GM18867 (cell line): ENCODE measurements around the gene PAM.

Experiments used
- ATAC-seq: cut with Tn5 transposase; IDR thresholded peaks from one replicate; pipeline ENCODE4 v1.9.1; 2021; ENCODE audit warnings: mild to moderate bottlenecking, moderate library complexity; ENCODE audit not compliant: unreplicated experiment

PAM gene

DNA sequence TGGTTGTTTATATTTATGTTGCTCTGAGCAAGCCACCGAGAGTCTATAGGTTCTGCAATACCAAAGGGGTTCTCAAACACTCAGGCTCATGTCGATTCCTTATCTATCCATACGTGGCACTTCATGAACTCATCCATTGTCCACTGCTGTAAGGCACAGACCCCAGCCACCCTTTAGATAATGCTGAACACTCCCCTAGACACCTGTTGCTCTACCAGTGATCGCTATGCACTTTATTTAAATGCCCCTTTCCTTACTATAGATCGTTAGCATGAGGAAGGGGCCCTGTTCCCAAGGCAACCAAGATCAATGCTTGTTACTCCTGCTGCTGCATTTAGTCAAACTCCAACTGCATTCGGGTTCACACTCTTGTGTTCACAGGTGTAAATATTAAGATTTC lies 171.9 kb downstream of the PAM start:
- ATAC-seq, result no peak

DNA sequence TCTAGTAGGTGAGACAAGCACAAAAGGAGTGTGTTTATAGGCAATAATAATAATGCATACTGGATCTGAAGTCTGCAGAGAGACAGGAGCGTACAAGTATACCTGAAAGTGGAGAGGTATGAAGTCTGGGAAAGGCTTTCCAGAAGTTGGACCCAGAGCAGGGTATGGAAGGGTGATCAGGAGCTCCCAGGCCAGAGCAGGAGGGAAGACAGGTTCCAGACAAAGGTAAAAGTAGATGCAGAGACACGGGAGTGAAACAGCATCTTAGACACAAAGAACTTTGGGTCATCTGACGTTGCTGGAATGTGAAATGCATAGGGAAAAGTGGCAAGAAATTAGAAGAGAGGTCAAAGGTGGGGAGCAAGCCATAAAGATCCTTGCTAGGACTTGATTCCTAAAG lies 175.1 kb downstream of the PAM start:
- ATAC-seq, result no peak

DNA sequence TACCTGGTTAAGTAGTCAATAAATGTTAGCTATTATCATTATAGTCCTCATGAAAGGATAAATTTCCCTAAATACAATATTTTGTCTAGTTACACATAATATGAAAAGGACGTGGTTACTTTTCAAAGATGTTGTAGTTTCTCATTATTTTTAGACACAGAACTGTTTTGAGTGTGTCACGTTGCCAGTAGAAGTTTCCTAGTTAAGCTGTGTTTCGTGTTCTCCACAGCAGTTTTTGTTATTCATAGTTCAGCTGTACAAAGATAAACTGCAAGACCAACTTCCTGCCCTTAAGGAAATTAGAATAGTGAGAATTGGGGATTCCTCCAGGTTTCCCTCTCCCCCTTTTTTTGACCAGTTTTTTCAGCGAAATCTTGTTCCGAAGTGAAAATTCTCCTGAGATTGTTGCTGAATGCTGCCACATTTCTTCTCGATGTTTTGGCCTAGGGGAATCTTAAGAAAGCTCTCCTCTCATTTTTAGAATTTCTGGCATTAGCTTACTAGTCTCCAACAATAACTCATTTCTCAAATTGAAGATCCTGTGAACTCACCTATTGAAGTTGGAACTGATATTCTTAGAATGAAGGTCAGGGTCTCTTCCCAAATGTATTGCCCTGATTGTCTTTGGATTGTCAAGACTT lies 176.1 kb downstream of the PAM start:
- ATAC-seq, result no peak

DNA sequence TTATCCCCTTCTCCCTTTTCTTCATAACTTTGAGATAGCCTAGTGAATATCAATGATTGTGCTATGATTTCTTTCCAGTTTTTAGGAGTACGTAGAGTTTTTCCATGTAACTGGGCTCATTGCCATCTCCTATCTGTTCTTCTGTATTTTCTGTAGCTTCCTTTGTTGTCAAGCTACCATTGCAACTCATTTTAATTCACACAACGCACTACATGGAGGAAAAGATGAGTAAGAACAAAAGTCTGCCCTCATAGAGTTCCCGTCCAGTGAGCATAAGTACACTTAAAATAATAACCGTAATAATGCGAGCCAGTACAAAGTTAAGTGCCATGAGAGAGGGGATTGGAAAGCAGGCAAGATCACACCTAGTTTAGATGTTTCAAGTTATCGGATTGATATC lies 177.7 kb downstream of the PAM start:
- ATAC-seq, result no peak

DNA sequence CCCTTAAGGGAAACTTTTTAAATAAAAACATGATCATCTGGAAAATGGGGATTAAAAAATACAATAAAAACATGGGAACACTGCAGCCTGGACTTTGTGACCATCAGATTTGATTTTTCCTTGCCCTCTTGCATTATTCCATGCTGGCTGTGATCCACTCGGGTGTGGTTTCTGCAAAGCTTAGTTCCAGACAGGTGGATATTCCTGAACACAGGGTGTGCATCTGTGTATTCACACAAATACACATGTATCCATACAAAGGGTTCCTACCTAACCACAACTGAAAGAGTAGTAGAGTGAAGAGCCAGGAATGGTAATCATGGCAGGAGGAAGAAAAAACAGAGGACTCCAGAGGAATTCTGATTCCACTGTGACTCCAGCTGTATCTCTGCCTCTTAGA lies 178.2 kb downstream of the PAM start:
- no peak for ATAC-seq

DNA sequence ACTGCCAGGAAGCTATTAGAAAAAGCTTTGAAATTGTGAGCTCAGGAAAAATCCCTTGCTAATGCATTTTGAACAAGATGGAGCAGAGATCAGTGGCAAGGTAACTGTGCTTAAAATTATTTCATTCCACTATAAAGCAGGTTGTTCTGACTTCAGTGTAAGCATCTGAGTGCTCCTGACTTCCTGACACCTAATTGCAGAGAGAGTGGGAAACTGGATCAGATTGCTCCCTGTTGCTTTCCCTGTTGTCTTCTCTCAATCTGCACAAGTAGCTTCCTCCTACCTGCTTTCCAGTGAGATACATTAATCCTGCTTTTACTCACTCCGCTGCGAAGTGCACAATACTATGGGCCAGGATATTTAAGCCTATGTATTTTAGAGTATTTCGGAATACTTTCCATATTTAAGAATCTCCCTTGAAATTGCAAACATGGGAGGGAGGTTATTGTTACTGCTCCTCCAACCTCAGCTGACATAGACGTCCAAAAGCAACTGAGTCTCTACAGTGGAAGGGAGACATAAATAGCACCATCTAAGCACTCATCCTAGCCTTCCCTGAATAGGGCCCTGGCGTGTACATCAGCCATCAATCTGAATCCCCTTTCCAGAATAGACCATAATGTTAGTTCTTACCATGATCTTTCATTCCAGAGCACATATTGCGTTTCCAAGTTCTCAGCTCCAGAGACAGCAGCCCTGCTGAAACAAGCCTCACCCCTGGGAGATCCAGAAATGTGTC lies 178.8 kb downstream of the PAM start:
- ATAC-seq, result no peak

DNA sequence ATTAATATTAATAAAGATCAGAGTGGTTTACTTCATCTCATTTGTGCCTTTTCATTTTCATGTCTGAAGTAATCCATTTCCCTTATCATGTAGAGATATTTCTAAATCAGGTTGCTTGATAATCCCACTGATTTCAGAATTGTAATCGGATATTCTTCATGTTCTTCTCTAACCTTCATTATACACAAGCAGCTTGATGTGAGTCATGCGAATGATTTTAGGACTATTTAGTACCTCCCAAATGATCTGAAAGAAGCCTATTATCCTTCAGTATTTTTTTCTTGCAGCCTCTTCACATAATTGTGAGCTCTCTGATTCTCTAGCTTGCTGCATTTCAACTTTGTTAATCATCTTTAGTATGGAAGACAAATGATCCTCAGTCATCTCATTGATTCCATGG lies 182.8 kb downstream of the PAM start:
- no peak for ATAC-seq

DNA sequence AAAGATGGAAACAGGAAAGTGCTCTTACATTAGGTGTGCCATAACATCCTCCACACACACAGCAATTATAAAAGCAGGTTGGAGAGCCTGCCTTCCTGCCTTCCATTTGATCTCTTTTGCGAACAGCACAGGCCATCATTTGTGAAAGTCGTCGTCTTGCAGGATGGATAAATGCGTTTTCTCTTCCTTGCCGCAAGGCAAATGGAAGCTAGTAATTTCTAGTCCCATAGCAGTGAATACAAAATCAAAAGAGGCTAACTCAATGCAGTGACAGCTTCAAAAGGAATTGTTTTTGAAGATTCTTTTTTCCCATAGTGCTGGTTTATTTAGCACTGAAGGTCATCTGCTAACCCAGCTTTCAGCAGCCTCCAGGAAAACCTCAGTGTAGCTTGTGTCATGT lies 186.0 kb downstream of the PAM start:
- ATAC-seq, result no peak

DNA sequence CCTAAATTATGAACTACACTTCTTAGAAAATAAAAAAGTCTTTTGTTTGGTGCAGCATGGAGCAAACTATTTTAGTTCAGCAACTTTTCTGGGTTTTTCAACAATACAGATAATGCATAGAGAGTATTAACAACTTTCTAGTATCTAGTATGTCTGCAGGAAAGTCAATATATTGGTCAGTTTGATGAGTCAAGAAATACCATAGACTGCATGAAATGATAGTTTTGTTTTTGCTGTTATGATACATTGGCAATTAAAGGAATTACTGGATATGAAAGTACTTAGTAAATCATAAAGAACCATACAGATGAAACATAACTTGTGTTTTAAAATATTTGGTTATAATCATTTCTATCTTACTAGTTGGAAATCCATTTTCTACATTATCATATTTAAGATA lies 191.3 kb downstream of the PAM start:
- no peak for ATAC-seq

DNA sequence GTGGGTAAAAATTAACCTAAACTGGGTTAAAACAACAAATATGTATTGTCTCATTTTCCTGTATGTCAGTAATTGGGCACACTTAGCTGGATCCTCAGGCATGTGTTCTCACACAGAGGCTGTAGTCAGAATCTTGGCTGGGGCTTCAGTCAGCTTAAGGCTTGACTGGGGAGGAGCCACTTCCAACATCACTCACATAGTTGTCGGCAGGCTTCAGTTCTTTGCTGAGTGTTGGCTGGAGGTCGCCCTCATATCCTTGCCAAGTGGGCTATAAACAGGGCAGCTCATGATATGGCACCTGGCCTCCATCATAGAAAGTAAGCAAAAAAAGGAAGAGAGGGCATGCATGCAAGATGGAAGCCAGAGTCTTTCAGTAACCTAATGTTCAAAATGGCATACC lies 191.9 kb downstream of the PAM start:
- ATAC-seq, result no peak

DNA sequence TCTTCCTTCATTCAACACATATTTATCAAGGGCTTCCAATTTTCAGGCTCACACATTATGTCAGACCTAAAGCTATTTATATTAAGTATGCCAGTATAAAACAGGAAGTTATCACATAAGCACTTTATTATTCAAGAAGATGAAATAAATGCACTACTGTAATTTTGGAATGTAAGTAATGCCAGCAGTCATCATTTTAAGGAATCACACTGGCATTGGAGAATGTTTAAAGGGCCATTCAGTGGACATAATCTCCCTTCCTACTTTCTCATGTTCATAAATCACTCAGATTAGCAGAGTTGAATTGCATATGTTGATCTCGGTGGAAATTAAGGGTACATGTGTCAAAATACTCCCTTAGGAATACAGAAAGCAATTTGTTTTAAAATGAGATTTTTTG lies 200.4 kb downstream of the PAM start:
- ATAC-seq, result no peak

DNA sequence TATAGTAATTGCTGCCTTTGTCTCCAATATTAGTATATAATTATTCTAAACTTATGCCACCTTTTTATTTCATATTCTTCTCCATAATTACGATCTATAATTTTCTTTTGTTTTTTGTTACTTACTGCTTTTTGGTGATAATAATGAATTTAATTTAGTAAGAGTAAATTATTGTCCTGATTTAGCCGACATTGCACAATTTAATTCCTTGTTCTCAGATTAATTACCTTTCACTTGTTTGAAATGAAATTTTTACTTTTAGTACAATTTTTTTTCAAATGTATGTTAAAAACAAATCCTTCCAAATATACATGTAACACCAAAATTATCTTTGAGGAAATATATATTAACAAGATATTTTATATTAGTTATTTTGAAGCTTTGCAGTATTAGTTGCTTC lies 201.5 kb downstream of the PAM start:
- no peak for ATAC-seq

DNA sequence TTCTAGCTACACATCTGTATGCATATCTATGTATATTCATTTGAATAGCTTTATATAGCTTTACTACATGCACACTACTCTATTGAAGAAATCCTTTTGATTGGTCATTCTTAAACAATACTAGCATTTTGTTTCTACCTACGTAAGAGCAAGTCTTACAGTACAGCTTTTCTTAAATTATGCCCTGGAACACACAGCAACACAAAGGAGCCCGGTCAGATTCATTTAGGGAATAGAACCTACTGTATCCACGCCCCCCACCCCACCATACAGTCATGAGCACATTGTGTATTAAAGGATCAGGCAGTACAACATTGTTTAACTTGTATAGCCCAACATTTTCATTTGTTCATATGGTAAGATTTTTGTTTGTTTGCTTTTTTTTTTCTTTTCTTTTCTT lies 202.0 kb downstream of the PAM start:
- ATAC-seq, result no peak

DNA sequence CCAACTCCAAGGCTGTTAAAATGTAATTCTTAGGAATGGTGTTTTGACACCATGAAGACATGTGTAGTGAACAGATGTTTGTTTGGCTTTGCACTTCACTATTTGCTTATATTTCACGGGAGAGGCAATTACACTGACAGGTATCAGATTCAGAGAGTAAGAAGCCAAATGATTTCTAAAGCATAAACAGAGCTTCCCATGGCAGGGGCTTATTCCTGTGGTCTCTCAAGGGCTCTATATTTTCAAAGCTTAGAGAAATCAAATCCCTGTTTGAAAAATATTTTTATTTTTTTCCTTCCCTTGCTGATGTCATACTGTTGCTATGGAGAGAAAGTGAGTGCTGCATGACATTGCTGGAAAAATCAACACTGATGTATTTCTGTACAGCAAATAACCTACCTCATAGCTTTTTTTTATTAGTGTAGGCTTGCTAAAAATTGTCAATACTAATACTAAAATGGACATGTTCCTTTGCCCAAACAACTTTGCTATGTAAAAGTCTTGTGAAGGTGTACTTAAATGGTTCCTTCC lies 203.4 kb downstream of the PAM start:
- ATAC-seq, result no peak

DNA sequence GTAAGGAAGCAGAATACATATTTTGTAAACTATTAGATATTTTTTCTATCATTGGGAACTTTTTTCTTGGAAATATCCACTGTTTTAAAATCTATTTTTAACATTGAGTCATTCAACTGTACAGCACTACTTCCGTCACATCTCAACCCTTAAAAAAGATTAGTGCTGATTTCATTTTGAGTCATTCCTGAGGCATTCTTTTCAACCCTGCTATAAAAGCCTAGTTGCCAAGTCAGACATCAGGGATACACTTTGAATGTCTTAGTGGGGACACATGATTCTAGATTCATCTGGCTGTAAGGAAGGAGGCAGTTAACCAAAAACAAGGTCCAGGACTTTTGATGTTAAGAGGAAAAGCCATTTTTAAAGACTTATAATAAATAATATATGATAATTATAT lies 203.9 kb downstream of the PAM start:
- no peak for ATAC-seq

DNA sequence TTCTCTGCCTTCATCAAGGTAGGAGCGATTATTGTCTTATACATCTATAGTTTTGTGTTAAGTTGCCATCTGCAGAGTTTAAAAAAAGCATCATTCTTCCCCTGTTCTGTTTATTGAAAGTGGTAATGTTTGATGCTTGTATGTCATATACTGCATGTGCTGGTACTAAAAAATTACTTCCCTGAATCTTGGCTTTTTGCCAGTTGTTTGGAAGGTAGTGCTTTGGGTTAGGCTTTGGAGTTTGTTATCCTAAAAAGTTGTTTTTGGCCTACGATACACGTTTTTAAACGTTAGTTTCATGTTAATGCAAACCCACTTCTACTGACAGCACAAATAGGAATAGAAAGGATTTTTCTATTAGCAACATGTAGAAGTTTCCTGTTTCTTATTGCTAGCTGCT lies 206.6 kb downstream of the PAM start:
- no peak for ATAC-seq

DNA sequence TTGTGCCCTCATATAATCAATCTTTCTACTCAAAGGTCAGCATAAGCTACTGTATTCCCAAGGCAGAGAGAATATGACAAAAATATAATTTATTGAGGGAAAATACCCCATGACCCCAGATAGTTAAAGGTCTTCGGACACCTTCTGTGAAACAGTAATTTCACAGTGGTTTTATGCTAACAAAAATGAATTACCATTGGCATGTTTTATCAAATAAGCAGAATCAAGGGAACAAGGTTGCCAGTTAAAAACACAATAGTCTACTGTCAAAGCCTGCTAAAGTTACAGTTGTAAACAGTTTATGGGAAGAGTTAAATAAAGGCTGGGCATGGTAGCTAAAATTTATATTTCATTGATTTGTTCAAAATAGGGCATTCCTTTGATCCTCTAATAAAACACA lies 210.5 kb downstream of the PAM start:
- no peak for ATAC-seq

DNA sequence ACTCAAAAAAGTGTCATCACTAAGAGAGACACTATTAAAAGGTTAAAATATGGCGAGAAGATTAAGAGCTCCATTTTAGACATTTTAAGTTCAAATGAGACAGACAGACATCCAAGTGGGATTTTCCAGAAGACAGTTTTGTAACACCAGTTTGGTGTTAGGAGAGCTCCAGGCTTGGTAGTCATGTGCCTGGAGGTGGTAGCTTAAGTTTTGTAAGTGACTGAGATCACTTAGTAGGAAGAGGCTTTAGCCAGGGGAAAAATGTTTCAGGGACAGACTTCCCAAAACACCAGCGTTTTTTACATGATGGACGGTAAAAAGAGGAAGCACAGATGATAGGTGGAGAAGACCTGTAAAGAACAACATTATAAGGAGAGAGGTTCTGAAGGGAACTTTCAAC lies 214.5 kb downstream of the PAM start:
- no peak for ATAC-seq

DNA sequence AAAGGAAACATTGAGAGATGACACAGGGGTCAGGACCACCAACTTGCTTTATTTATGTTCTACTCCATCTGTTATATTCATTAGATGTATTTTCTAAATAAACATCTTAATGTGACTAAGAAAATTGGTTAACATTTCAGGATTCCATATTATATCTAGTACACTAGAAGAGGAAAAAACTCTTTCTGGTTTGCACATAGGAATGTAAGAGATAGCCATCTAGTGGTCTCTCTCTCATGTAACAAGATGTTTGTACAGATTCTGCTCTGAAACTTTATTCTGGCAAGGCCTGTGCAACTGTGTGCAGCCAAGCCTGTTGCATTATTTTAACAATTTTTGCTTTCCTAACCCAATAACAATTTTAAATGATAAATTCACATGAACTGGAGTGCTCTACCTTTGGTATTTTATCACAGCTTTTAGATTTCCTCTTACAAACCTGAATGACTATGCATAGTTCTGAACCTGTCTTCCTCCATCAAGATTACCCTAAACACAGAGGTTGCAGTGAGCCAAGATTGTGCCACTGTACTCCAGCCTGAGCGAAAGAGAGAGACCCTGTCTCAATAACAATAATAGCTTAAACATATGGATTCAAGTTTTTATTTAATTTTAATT lies 216.7 kb downstream of the PAM start:
- ATAC-seq, result no peak

DNA sequence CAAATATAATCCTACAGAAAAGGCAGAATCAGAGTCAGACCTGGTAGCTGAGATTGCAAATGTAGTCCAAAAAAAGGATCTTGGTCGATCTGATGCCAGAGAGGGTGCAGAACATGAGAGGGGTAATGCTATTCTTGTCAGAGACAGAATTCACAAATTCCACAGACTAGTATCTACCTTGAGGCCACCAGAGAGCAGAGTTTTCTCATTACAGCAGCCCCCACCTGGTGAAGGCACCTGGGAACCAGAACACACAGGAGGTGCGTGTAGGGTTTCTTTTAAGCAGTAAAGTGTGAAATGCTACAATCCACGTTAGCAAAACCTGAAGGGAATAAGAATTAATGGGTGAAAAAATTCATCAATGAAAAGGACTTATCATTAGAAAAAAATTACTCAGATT lies 219.1 kb downstream of the PAM start:
- ATAC-seq, result no peak

DNA sequence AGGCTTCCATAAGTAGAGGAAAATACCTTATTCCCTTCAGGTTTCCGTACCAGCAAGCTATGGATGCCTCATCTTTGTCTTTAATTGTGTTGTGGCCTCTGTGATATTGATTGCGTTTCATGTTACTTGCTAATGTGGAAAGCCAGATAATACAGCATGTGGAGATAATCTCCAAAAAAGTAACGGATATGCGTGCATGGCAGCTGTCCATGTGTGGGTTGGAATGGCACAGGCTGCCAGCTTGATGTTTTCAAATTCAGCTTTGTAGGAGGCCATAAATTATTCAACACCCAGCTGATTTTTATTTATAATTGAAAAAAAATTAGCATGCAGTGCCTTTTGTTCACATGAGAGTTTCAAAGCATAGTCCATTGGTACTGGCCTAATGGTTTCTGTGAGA lies 219.9 kb downstream of the PAM start:
- no peak for ATAC-seq

DNA sequence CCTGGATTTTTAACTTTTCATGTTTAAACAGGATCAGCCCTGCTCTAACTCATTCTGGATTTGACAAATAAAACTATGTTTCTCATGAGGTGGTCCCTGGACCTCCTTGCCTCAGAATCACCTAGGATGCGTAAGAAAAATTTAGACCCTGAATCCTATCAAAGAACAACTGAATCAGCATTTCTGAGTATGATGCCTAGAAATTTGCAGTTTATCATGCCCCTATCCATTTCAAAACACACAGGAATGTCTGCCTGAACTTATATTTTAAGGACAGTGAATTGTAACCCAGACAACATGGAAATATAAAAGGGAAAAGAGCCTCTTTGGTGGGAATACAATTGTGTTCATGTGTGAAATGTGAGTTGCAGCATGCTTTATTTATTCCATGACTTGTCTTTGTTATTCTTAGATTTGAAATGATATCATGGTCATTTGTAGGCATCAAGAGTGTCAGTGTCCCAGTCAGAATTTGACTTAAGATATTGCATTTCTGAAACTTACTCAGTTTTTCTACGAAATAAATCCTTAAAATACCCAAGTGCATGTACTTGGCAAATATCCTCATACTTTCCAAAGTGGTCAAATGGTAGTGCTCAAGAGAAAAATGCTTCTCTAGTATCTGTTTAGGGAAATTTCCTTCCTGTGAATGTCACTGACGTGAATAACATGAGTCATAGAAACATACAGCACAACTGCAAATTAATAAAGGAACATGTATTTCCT lies 220.5 kb downstream of the PAM start:
- no peak for ATAC-seq
